AG04450 (cell line): ENCODE results near the gene GARIN5A. TPM values are rescaled to one million over a fixed set of nuclear protein-coding genes. Genes with fewer than 3 reads are reported as not detected.
"Not testable (repeated sequence)": the region's sequence is repeated elsewhere in the genome, so short reads cannot be mapped to it uniquely, and the experiment has no call there.

Experiments used
- CTCF ChIA-PET: fragments of 300-600, 350-600 bp; formaldehyde crosslinking; extraction: SDS; loops from one replicate; lab custom pipeline; 2022; ENCODE audit warnings: antibody characterized with exemption, inconsistent platforms; lab: Charles Lee
- POLR2A ChIA-PET: fragments of 350-600 bp; formaldehyde crosslinking; extraction: SDS; loops from one replicate; lab custom pipeline; 2021; ENCODE audit warnings: antibody characterized with exemption, inconsistent platforms; lab: Yijun Ruan, JAX
- DNase-seq: peaks from one replicate; pipeline ENCODE4 v3.0.0-alpha.2; 2011; ENCODE audit warnings: low read depth, low spot score
- H3K27ac ChIP-seq: one replicate; pipeline ENCODE4 v1.5.1; 2012; ENCODE audit warnings: low read depth, low read length, control low read depth
- H3K27me3 ChIP-seq: one replicate; pipeline ENCODE4 v1.6.0; 2012; ENCODE audit warnings: low read length; ENCODE audit not compliant: control insufficient read depth, insufficient read depth
- H3K4me3 ChIP-seq: 2 replicates; pipeline ENCODE4 v1.5.1; 2011; ENCODE audit warnings: mild to moderate bottlenecking, low read depth, low read length, control low read depth
- H3K9me3 ChIP-seq: 2 replicates; pipeline ENCODE4 v1.5.1; 2012; ENCODE audit warnings: low read length; ENCODE audit not compliant: control insufficient read depth, insufficient read depth
- polyA plus RNA-seq: library from polyadenylated mRNA; depleted of rRNA; stranded (reverse); fragments of >200 nt; gene quantifications from 2 replicates; pipeline ENCODE4 v1.2.3, GENCODE V29; 2011
- TF ChIP-seq, protein P1 (sequence below): IDR thresholded peaks from 2 replicates; pipeline ENCODE4 v1.5.1; 2011; ENCODE audit warnings: low read depth, low read length, control low read depth, inconsistent platforms

The GARIN5A gene
- polyA plus RNA-seq, 1 experiment = 0.32 TPM

DNA sequence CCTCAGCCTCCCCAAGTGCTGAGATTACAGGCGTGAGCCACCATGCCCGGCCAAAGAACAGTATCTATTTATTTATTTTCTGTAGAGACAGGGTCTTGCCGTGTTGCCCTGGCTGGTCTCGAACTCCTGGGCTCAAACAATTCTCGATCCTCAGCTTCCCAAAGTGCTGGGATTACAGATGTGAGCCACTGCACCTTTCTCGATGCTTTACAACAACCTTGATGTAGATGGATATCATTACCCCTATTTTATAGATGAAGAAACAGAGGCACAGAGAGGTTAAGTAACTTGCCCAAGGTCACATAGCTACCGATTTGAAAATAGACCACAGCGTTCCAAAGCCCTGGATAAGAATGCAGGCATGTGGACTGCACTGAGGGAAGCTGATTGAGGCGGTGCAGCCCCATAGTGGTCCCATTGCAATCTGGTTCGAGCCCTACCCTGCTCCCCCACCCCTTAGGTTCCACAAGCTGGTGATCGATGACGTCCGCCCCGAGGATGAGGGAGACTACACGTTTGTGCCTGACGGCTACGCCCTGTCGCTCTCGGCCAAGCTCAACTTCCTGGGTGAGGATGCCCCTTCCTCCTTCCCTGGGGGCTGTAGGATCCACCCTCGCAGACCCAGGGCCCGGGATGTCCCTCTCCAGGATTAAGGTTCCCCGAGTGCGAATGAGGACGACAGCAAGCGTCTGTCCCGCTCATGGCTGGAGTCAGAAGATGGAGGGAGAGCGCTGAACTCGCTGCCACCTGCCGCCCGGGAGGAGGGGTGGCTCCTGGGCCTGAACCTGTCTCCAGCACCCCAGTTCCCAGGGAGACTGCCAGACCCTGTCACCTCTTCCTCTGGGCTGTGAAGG lies 26.1 kb downstream of the GARIN5A start:
- Histone ChIP-seq H3K27ac (no peak overlapping the region), H3K9me3 (no peaks in the 10 kb centered on the region; the same call in 1 of the 2 replicates), H3K27me3 (peaks cover 5% of the 10 kb centered on the region), H3K4me3 (no peak overlapping the region)
- ChIA-PET POLR2A (no interaction called here), CTCF (interaction anchor here (1.7 kb wide), 1 partner anchor 12 kb away, joined by 6 read pairs; no protein-coding TSS in a partner anchor)
- TF ChIP-seq, protein P1, sequence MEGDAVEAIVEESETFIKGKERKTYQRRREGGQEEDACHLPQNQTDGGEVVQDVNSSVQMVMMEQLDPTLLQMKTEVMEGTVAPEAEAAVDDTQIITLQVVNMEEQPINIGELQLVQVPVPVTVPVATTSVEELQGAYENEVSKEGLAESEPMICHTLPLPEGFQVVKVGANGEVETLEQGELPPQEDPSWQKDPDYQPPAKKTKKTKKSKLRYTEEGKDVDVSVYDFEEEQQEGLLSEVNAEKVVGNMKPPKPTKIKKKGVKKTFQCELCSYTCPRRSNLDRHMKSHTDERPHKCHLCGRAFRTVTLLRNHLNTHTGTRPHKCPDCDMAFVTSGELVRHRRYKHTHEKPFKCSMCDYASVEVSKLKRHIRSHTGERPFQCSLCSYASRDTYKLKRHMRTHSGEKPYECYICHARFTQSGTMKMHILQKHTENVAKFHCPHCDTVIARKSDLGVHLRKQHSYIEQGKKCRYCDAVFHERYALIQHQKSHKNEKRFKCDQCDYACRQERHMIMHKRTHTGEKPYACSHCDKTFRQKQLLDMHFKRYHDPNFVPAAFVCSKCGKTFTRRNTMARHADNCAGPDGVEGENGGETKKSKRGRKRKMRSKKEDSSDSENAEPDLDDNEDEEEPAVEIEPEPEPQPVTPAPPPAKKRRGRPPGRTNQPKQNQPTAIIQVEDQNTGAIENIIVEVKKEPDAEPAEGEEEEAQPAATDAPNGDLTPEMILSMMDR = no peak
- no peak for DNase-seq

DNA sequence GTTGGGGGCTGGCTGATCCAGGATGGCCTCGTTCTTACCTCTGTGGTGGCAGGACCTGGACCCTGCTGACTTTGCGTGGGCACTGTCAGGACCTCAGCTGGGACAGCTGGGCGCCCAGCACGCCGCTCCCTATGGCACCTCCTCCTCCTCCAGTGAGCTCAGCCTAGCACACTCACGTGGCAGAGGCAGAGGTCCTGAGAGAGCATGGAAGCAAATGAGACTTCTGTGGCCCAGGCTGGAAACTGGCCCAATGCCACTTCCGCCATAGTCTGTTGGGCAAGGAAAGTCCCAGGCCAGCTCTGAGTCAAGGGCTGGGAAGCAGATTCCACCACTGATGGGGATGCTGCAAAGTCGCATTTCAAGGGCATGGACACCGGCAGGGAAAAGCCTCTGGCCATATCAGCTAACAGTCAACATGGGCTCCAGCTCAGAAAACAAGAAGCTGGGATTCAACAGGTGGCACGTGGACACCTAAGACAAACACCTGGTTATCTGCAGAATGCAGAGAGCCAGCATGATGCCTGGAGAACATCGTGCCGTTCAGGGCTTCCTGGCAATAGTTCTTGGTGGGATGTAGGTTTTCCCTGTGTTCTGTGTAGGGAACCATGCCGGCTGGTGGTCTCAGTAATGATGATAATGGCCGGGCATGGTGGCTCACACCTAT lies 27.3 kb downstream of the GARIN5A start:
- Histone ChIP-seq H3K9me3 (no peaks in the 10 kb centered on the region; the same call in 1 of the 2 replicates), H3K27me3 (peaks cover 5% of the 10 kb centered on the region), H3K27ac (no peak overlapping the region), H3K4me3 (no peak overlapping the region)
- TF ChIP-seq, protein P1 = no peak
- no peak for DNase-seq
- ChIA-PET CTCF (interaction anchor here (1.7 kb wide), 1 partner anchor 13 kb away, joined by 6 read pairs; no protein-coding TSS in a partner anchor), POLR2A (no interaction called here)

DNA sequence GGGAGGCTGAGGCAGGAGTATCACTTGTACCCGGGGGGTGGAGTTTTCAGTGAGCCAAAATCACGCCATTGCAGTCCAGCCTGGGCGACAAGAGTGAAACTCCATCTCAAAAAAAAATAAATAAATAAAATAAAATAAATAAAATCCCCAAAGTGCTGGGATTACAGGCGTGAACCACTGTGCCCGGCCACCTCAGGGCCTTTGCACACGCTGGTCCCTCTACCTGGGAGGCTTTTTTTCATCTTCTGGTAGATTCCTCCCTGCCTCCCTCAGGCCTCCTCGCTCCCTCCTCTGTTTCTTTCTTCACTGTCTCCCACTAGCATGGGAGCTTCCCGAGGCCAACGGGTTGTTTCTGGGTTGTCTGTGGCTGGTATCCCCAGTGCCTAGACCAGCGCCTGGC lies 28.9 kb downstream of the GARIN5A start:
- DNase-seq = no peak
- TF ChIP-seq, protein P1 = no peak
- no peak overlapping the region for H3K4me3 ChIP-seq
- ChIA-PET CTCF (no interaction called here), POLR2A (no interaction called here)
- no peak overlapping the region for H3K27ac ChIP-seq
- H3K27me3 ChIP-seq = peaks cover 5% of the 10 kb centered on the region
- H3K9me3 ChIP-seq = no peaks in the 10 kb centered on the region; the same call in 1 of the 2 replicates

DNA sequence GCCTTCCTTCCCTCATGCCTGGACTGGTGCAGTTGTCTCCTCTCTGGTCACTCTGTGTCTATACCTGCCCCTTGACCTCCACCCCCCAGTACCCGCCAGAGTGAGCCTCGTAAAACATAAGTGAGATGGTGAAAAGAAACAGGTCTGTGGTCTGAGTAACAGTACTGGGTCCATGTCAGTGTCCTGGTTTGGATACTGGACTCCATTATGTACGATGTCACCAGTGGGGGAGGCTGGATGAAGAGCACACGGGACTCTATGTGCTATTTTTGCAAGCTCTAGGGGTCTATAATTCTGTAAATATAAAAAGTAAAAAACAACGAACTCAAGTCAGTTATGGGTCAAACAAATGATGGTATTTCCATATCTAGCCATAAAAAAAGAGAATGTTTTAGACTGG lies 29.6 kb downstream of the GARIN5A start:
- Histone ChIP-seq H3K9me3 (no peaks in the 10 kb centered on the region; the same call in 1 of the 2 replicates), H3K27ac (no peak overlapping the region), H3K4me3 (no peak overlapping the region), H3K27me3 (peaks cover 5% of the 10 kb centered on the region)
- DNase-seq = no peak
- TF ChIP-seq, protein P1 = no peak
- ChIA-PET POLR2A (no interaction called here), CTCF (no interaction called here)

DNA sequence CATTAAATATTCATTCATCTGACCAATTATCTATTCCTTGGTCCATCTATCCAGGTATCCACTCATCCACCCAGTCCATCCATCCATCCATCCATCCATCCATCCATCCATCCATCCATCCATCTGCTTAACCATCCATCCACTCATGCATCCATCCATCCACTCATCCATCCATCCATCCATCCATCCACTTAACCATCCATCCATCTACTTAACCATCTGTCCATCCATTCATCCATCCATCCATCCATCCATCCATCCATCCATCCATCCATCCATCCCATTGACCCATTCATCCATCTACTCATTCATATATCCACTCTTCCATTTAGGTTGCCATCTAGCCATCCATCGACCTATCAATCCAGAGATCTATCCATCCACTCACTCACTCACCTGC lies 32.6 kb downstream of the GARIN5A start:
- Histone ChIP-seq H3K27me3 (peaks cover 2% of the 10 kb centered on the region), H3K27ac (no peak overlapping the region), H3K4me3 (no peak overlapping the region), H3K9me3 (no peaks in the 10 kb centered on the region; the same call in 1 of the 2 replicates)
- CTCF ChIA-PET = no interaction called here
- TF ChIP-seq, protein P1 = no peak
- DNase-seq = no peak
- POLR2A ChIA-PET = no interaction called here

DNA sequence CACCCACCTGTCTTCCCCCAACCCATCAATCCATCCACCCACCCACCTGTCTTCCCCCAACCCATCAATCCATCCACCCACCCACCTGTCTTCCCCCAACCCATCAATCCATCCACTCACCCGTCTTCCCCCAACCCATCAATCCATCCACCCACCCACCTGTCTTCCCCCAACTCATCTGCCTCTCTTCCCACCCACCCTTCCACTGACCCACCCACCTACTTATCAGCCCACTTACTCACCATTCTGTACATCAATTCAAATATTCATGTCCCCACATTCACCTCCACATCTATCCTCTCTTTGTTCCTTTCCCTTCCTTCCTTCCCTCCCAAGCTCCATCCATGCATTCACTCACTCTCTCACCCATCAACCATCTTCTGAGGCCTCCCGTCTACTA lies 37.5 kb downstream of the GARIN5A start:
- POLR2A ChIA-PET = not testable (repeated sequence)

More for the DNA sequence above, 37.5 kb downstream of the GARIN5A start:
- H3K27me3 ChIP-seq, H3K27ac ChIP-seq, CTCF ChIA-PET, H3K4me3 ChIP-seq, H3K9me3 ChIP-seq, DNase-seq: not testable (repeated sequence)
